GM21529 (cell line): ENCODE measurements around the gene TAF11L12.
"Not testable (repeated sequence)": the region's sequence is repeated elsewhere in the genome, so short reads cannot be mapped to it uniquely, and the experiment has no call there.

Experiments
- ATAC-seq: cut with Tn5 transposase; IDR thresholded peaks from one replicate; pipeline ENCODE4 v1.9.1; 2021; ENCODE audit not compliant: unreplicated experiment

The TAF11L12 gene

GRCh38 chr5:17610092-17610491 is at the start of gene TAF11L12:
Gene TAF11L12, plus strand, starts transcription at chr5:17610392.
- not testable (repeated sequence) for ATAC-seq

GRCh38 chr5:17585658-17586057 is 24.5 kb upstream of the TAF11L12 start, which contains the start of gene TAF11L7:
Gene TAF11L7, minus strand, starts transcription at chr5:17585758.
- not testable (repeated sequence) for ATAC-seq

DNA sequence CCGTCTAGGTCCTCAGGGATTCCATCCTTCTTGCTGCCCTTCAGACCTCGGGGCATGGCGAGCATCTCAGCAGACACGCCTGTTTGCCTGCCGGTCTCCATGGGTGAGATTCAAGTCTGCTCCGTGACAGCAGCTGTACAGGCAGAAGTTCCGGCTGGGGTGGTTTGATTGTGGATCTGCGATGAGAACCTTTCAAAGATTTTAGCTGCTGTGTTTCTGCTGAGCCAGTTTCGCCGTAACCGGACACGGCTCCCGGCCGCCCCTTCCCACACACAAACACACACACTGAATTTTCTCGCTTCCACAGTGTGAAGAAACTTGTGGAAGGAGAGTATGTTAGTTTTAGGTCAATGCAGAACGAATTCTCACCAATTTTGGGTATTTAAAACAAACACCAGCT is 19.3 kb upstream of the TAF11L12 start, which contains the start of gene TAF11L8:
Gene TAF11L8 (minus strand): TSS at position 101 of the 400 bp plus-strand sequence.
- ATAC-seq: not testable (repeated sequence)

GRCh38 chr5:17594255-17594654 is 15.9 kb upstream of the TAF11L12 start, which contains the start of gene TAF11L9:
Gene TAF11L9, minus strand, starts transcription at chr5:17594394.
- not testable (repeated sequence) for ATAC-seq

DNA sequence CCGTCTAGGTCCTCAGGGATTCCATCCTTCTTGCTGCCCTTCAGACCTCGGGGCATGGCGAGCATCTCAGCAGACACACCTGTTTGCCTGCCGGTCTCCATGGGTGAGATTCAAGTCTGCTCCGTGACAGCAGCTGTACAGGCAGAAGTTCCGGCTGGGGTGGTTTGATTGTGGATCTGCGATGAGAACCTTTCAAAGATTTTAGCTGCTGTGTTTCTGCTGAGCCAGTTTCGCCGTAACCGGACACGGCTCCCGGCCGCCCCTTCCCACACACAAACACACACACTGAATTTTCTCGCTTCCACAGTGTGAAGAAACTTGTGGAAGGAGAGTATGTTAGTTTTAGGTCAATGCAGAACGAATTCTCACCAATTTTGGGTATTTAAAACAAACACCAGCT is 12.5 kb upstream of the TAF11L12 start, which contains the start of gene TAF11L10:
Gene TAF11L10 (minus strand): TSS at position 101 of the 400 bp plus-strand sequence.
- not testable (repeated sequence) for ATAC-seq

GRCh38 chr5:17603880-17604279 is 6.3 kb upstream of the TAF11L12 start, which contains the start of gene TAF11L11:
Gene TAF11L11, plus strand, starts transcription at chr5:17604183.
- not testable (repeated sequence) for ATAC-seq

- ATAC-seq: no peak
Measured at GRCh38 chr5:17604951-17605350, 5.2 kb upstream of the TAF11L12 start.

DNA sequence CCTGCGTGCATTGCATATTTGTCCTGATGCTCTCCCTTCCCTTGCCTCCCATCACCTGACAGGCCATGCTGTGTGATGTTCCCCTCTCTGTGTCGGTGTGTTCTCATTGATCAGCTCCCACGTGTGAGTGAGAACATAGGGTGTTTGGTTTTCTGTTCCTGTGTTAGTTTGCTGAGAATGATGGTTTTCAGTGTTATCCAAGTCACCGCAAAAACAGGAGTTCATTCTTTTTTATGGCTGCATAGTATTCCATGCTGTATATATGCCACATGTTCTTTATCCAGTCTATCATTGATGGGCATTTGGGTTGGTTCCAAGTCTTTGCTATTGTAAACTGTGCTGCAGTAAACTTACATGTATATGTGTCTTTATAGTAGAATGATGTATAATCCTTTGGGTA is 2.7 kb upstream of the TAF11L12 start:
- not testable (repeated sequence) for ATAC-seq

GRCh38 chr5:17614872-17615605 is 4.8 kb downstream of the TAF11L12 start:
- no peak for ATAC-seq

GRCh38 chr5:17619354-17619753 is 9.2 kb downstream of the TAF11L12 start:
- ATAC-seq: no peak

DNA sequence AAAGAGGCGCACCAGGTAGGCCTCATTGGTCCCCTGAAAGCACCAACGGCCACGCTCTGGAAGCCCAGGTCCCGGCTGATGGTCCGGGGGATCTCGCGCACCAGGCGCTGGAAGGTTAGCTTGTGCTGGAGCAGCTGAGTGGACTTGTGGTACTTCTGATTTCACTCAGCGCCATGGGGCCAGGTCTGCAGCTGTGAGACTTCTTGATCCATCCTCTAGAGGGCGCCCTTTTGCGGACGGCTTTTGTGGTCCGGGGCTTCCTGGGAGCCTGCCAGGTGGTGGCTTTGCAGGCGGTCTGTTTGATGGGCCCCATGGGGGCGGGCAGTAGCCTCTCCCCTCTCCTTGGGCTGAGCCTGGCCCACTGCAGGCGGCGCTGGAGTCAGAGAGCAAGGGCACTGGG is 10.4 kb downstream of the TAF11L12 start:
- ATAC-seq: no peak

DNA sequence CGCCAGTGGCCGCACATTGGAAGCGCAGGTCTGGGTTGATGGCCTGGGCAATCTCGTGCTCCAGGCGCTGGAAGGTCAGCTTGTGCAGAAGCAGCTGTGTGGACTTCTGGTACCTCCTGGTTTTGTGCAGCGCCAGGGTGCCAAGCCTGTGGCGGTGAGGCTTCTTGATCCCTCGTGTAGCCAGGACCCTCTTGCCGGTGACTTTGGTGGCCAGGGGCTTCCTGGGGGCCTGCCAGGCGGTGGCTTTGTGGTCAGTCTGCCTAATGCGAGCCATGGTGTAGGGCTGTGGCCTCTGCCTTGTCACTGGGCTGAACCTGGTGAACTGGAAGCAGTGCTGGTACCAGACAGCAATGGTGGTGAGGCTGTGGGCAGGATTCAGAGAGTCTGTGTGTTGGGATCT is 15.5 kb downstream of the TAF11L12 start:
- ATAC-seq: no peak

- ATAC-seq: not testable (repeated sequence)
Measured at GRCh38 chr5:17631788-17632187, 21.6 kb downstream of the TAF11L12 start, which contains the start of gene TAF11L13. Gene TAF11L13, plus strand, starts transcription at chr5:17632088.

GRCh38 chr5:17634160-17634559 is 24.0 kb downstream of the TAF11L12 start, which contains the start of gene TAF11L14:
Gene TAF11L14, plus strand, starts transcription at chr5:17634460.
- no peak for ATAC-seq

- not testable (repeated sequence) for ATAC-seq
Measured at GRCh38 chr5:17649232-17649631, 39.0 kb downstream of the TAF11L12 start.

- ATAC-seq: not testable (repeated sequence)
Measured at GRCh38 chr5:17655201-17655759, 45.1 kb downstream of the TAF11L12 start.

GRCh38 chr5:17655921-17656320 is 45.7 kb downstream of the TAF11L12 start:
- ATAC-seq: no peak
